HepG2 (cell line): ENCODE data around the gene HYAL1. TPM values are rescaled to one million over a fixed set of nuclear protein-coding genes. Genes with fewer than 3 reads are reported as not detected.

Source experiments
- AHR ChIP-seq: IDR thresholded peaks from 2 replicates; pipeline ENCODE4 v1.6.1; 2018; ENCODE audit warnings: missing genetic modification reagents, missing compliant biosample characterization
- BHLHE40 ChIP-seq: IDR thresholded peaks from 2 replicates; pipeline ENCODE4 v1.6.1; 2011; ENCODE audit warnings: low read length, improper control_type of control experiment
- CCDC6 ChIP-seq: sonication (generic); formaldehyde crosslinking; IDR thresholded peaks from 2 replicates; pipeline ENCODE4 v1.8.1; 2022; ENCODE audit warnings: mild to moderate bottlenecking, missing genetic modification reagents, moderate library complexity
- FOXP1 ChIP-seq, 2 experiments: fragments of 450-650 bp in 1 of 2; IDR thresholded peaks; 2 replicates each; pipeline ENCODE4 v1.6.1; 2017 to 2018; ENCODE audit warnings: antibody characterized with exemption in 1 of 2
- MED8 ChIP-seq: sonication (generic); formaldehyde crosslinking; IDR thresholded peaks from 2 replicates; pipeline ENCODE4 v1.8.1; 2023; ENCODE audit warnings: mild to moderate bottlenecking, missing genetic modification reagents; ENCODE audit not compliant: insufficient replicate concordance
- RBM22 ChIP-seq: fragments of 200-400 bp; formaldehyde crosslinking; optimal IDR thresholded peaks from 2 replicates; pipeline ENCODE3; 2017; ENCODE audit warnings: mild to moderate bottlenecking, low read length, moderate library complexity
- RFXAP ChIP-seq: sonication (generic); formaldehyde crosslinking; IDR thresholded peaks from 2 replicates; pipeline ENCODE4 v1.4.0; 2020; ENCODE audit warnings: missing genetic modification reagents, borderline replicate concordance
- ZC3H13 ChIP-seq: sonication (generic); formaldehyde crosslinking; IDR thresholded peaks from 2 replicates; pipeline ENCODE4 v1.8.1; 2023; ENCODE audit warnings: mild to moderate bottlenecking, missing genetic modification reagents, moderate library complexity
- ZNF333 ChIP-seq: sonication (generic); formaldehyde crosslinking; IDR thresholded peaks from 2 replicates; pipeline ENCODE4 v1.4.0; 2020; ENCODE audit warnings: mild to moderate bottlenecking, missing genetic modification reagents, borderline replicate concordance
- ZNF557 ChIP-seq: sonication (generic); formaldehyde crosslinking; IDR thresholded peaks from 2 replicates; pipeline ENCODE4 v1.4.0; 2020; ENCODE audit warnings: missing genetic modification reagents
- ZNF781 ChIP-seq: sonication (generic); formaldehyde crosslinking; IDR thresholded peaks from 2 replicates; pipeline ENCODE4 v1.5.1; 2020; ENCODE audit warnings: borderline replicate concordance, mild to moderate bottlenecking, missing genetic modification reagents; ENCODE audit errors: not compliant biosample characterization
- polyA plus RNA-seq, 8 experiments: library from polyadenylated mRNA; depleted of rRNA in 3 of 8; stranded (reverse) in 7 of 8; unstranded in 1 of 8; fragments of >200 nt; fragmentation: Illumina TruSeq in 4 of 8; extraction: Trizol in 4 of 8; gene quantifications; 2 replicates each; pipeline versions ENCODE4 v1.2.1 to v1.2.3, GENCODE V29; 2011 to 2016; ENCODE audit warnings: low read depth in 4 of 8, missing spikeins in 1 of 8, mixed read lengths in 1 of 8; ENCODE audit not compliant: insufficient read depth in 1 of 8
- total RNA-seq, 5 experiments: library from RNA; depleted of rRNA; stranded (reverse); fragments of >200 nt; fragmentation: Illumina TruSeq; extraction: Trizol; gene quantifications; 2 replicates each; pipeline ENCODE4 v1.2.3, GENCODE V29; 2016; ENCODE audit warnings: low read depth in 1 of 5
- TF ChIP-seq, protein P1 (sequence below): sonication (generic); formaldehyde crosslinking; IDR thresholded peaks from 2 replicates; pipeline ENCODE4 v1.5.0; 2020; ENCODE audit warnings: mild to moderate bottlenecking, low read depth, missing genetic modification reagents, borderline replicate concordance
- TF ChIP-seq, protein P2 (sequence below): sonication (generic); formaldehyde crosslinking; IDR thresholded peaks from 2 replicates; pipeline ENCODE4 v1.5.0; 2020; ENCODE audit warnings: mild to moderate bottlenecking, missing genetic modification reagents, borderline replicate concordance
- TF ChIP-seq, protein P3 (sequence below): sonication (generic); formaldehyde crosslinking; IDR thresholded peaks from 2 replicates; pipeline ENCODE4 v1.4.0; 2020; ENCODE audit warnings: missing genetic modification reagents

Gene HYAL1
- total and polyA plus RNA-seq, 2 of the 13 experiments (the other 11 are each of a cell fraction or from before 2014, with no cell fraction given), result 76.5 to 193 TPM

DNA sequence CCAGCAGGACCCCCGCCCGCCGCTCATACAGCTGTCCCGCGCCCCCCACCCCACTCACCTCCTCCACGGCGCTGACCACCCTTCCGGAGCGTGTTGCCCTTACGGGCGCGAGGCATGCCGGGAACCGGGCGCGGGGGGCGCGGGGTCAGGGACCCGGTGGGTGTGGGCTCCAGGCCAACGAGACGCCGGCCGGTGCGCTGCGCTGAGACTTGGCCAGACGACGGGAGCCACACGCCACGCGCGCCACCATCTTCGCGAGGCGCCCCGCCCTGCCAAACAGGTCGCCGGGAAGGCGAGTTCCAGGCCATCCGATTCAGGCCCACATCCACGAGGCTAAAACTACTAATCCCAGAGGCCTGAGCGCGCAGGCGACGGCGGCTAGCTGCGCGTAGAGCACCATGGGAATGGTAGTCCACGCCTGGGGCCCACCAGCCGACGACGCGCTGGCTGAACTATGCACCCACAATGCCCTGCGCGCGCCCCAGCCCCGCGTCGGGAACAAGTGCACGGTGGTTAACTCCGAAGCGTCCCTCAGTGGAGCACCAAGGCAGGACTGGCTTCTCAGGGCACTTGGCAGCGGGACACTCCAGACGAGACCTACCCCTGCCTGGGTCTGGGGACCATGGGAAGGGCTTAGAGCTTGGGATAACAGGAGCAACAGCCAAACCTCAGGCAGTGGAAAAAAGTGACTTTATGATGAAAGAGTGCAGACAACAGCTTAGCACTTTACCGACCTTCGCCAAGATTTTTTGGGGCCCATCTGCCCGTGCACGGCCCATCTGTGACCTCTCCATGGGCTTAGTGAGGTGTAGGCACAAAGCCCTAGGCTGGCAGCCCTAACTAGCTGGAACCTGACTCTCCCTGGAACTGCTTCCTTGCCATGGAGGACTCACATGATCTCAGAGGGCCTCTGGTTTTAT lies 11.0 kb downstream of the HYAL1 start, which contains the start of gene IFRD2 (continued):
- TF ChIP-seq ZC3H13 (peak; percentile 60; the same call in 1 of the 2 replicates), ZNF781 (CRISPR knock-in tag) (peak; percentile 19), ZNF557 (CRISPR knock-in tag) (no peak), AHR (CRISPR knock-in tag) (no peak), ZNF333 (CRISPR knock-in tag) (0 out of 2 replicates have a peak, but pooled peaks have one; percentile 74), BHLHE40 (peak; percentile 46; the same call in 1 of the 2 replicates), CCDC6 (CRISPR knock-in tag) (no peak), FOXP1 (IDR thresholded peaks at IDR 0.05) (no peak), FOXP1 (CRISPR knock-in tag; IDR thresholded peaks at IDR 0.05) (no peak), MED8 (CRISPR knock-in tag) (no peak), RFXAP (CRISPR knock-in tag) (peak; percentile 45; the same call in 1 of the 2 replicates), RBM22 (no peak)
- TF ChIP-seq, protein P1, sequence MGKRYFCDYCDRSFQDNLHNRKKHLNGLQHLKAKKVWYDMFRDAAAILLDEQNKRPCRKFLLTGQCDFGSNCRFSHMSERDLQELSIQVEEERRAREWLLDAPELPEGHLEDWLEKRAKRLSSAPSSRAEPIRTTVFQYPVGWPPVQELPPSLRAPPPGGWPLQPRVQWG (CRISPR knock-in tag), result no peak
- TF ChIP-seq, protein P2, sequence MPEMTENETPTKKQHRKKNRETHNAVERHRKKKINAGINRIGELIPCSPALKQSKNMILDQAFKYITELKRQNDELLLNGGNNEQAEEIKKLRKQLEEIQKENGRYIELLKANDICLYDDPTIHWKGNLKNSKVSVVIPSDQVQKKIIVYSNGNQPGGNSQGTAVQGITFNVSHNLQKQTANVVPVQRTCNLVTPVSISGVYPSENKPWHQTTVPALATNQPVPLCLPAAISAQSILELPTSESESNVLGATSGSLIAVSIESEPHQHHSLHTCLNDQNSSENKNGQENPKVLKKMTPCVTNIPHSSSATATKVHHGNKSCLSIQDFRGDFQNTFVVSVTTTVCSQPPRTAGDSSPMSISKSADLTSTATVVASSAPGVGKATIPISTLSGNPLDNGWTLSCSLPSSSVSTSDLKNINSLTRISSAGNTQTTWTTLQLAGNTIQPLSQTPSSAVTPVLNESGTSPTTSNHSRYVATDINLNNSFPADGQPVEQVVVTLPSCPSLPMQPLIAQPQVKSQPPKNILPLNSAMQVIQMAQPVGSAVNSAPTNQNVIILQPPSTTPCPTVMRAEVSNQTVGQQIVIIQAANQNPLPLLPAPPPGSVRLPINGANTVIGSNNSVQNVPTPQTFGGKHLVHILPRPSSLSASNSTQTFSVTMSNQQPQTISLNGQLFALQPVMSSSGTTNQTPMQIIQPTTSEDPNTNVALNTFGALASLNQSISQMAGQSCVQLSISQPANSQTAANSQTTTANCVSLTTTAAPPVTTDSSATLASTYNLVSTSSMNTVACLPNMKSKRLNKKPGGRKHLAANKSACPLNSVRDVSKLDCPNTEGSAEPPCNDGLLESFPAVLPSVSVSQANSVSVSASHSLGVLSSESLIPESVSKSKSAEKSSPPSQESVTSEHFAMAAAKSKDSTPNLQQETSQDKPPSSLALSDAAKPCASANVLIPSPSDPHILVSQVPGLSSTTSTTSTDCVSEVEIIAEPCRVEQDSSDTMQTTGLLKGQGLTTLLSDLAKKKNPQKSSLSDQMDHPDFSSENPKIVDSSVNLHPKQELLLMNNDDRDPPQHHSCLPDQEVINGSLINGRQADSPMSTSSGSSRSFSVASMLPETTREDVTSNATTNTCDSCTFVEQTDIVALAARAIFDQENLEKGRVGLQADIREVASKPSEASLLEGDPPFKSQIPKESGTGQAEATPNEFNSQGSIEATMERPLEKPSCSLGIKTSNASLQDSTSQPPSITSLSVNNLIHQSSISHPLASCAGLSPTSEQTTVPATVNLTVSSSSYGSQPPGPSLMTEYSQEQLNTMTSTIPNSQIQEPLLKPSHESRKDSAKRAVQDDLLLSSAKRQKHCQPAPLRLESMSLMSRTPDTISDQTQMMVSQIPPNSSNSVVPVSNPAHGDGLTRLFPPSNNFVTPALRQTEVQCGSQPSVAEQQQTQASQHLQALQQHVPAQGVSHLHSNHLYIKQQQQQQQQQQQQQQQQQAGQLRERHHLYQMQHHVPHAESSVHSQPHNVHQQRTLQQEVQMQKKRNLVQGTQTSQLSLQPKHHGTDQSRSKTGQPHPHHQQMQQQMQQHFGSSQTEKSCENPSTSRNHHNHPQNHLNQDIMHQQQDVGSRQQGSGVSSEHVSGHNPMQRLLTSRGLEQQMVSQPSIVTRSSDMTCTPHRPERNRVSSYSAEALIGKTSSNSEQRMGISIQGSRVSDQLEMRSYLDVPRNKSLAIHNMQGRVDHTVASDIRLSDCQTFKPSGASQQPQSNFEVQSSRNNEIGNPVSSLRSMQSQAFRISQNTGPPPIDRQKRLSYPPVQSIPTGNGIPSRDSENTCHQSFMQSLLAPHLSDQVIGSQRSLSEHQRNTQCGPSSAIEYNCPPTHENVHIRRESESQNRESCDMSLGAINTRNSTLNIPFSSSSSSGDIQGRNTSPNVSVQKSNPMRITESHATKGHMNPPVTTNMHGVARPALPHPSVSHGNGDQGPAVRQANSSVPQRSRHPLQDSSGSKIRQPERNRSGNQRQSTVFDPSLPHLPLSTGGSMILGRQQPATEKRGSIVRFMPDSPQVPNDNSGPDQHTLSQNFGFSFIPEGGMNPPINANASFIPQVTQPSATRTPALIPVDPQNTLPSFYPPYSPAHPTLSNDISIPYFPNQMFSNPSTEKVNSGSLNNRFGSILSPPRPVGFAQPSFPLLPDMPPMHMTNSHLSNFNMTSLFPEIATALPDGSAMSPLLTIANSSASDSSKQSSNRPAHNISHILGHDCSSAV (CRISPR knock-in tag), result no peak
- TF ChIP-seq, protein P3, sequence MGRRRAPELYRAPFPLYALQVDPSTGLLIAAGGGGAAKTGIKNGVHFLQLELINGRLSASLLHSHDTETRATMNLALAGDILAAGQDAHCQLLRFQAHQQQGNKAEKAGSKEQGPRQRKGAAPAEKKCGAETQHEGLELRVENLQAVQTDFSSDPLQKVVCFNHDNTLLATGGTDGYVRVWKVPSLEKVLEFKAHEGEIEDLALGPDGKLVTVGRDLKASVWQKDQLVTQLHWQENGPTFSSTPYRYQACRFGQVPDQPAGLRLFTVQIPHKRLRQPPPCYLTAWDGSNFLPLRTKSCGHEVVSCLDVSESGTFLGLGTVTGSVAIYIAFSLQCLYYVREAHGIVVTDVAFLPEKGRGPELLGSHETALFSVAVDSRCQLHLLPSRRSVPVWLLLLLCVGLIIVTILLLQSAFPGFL (CRISPR knock-in tag), result no peak
